H1 (cell line): ENCODE data around the gene PTH2R. TPM values are rescaled to one million over a fixed set of nuclear protein-coding genes. Genes with fewer than 3 reads are reported as not detected.

Experiments used
- CTCF ChIA-PET: fragments of 300-600 bp; sonication (Branson Sonifier 250); formaldehyde crosslinking; loops from one replicate; lab custom pipeline; 2021; ENCODE audit not compliant: partially characterized antibody; lab: Charles Lee
- POLR2A ChIA-PET: fragments of 300-600 bp; sonication (Branson Sonifier 250); formaldehyde crosslinking; loops from one replicate; lab custom pipeline; 2021; ENCODE audit warnings: inconsistent platforms; ENCODE audit not compliant: partially characterized antibody; lab: Charles Lee
- DNase-seq, 2 experiments: peaks; one replicate each; pipeline versions ENCODE4 v3.0.0 to v3.0.0-alpha.2; 2010 to 2022; ENCODE audit warnings: low spot score in 2 of 2, low read depth in 1 of 2, mixed read lengths in 1 of 2
- FAIRE-seq: peaks from 2 replicates; lab custom pipeline; 2011; peaks lifted over from hg19 to GRCh38; lab: Jason Lieb, UNC
- H2AFZ ChIP-seq: 2 replicates; pipeline ENCODE4 v1.8.1; 2012; ENCODE audit warnings: low read length, inconsistent platforms
- H2AK5ac ChIP-seq: 2 replicates; pipeline ENCODE4 v1.6.1; 2013; ENCODE audit warnings: low read depth, low read length
- H2BK120ac ChIP-seq: replicated peaks from 2 replicates; pipeline ENCODE3; 2013; ENCODE audit warnings: low read depth, low read length, inconsistent platforms
- H2BK12ac ChIP-seq: 2 replicates; pipeline ENCODE4 v1.6.1; 2013; ENCODE audit warnings: low read depth, low read length
- H2BK15ac ChIP-seq: 2 replicates; pipeline ENCODE4 v1.6.1; 2013; ENCODE audit warnings: low read length
- H2BK20ac ChIP-seq: 2 replicates; pipeline ENCODE4 v1.6.1; 2013; ENCODE audit warnings: low read length
- H2BK5ac ChIP-seq: 2 replicates; pipeline ENCODE4 v1.6.1; 2013; ENCODE audit warnings: low read depth, low read length
- H3K14ac ChIP-seq: 2 replicates; pipeline ENCODE4 v1.6.1; 2013; ENCODE audit warnings: inconsistent platforms; ENCODE audit not compliant: insufficient read length
- H3K18ac ChIP-seq: 2 replicates; pipeline ENCODE4 v1.6.1; 2013; ENCODE audit warnings: low read length; ENCODE audit errors: extremely low read depth
- H3K23ac ChIP-seq: 2 replicates; pipeline ENCODE4 v1.6.1; 2013; ENCODE audit warnings: inconsistent platforms; ENCODE audit not compliant: insufficient read length
- H3K23me2 ChIP-seq: 2 replicates; pipeline ENCODE4 v1.6.1; 2013; ENCODE audit warnings: low read depth, low read length
- H3K27ac ChIP-seq: 2 replicates; pipeline ENCODE4 v1.6.1; 2011; ENCODE audit warnings: low read depth, low read length, inconsistent platforms
- H3K27me3 ChIP-seq, 4 experiments: replicated peaks in 1 of 4; 1 replicate in 1 of 4; 2 replicates in 3 of 4; pipeline versions ENCODE4 v1.6.1 to v1.8.1; 2011 to 2013; ENCODE audit warnings: low read length in 3 of 4, mild to moderate bottlenecking in 3 of 4, inconsistent platforms in 2 of 4, mixed read lengths in 2 of 4, moderate library complexity in 1 of 4; ENCODE audit not compliant: control insufficient read depth in 3 of 4, insufficient read depth in 3 of 4; ENCODE audit errors: extremely low read depth in 1 of 4
- H3K36me3 ChIP-seq, 4 experiments: 2 replicates each; pipeline versions ENCODE4 v1.6.1 to v1.8.1; 2011 to 2013; ENCODE audit warnings: mild to moderate bottlenecking in 4 of 4, low read length in 3 of 4, moderate library complexity in 2 of 4, control low read depth in 1 of 4, inconsistent platforms in 1 of 4; ENCODE audit not compliant: insufficient read depth in 4 of 4, control insufficient read depth in 2 of 4
- H3K4ac ChIP-seq: replicated peaks from 2 replicates; pipeline ENCODE3; 2013; ENCODE audit warnings: low read length, low read depth, mixed read lengths, inconsistent platforms; ENCODE audit not compliant: insufficient read length
- H3K4me1 ChIP-seq, 4 experiments: replicated peaks in 1 of 4; 1 replicate in 1 of 4; 2 replicates in 3 of 4; pipeline versions ENCODE4 v1.6.1 to v1.8.1; 2011 to 2013; ENCODE audit warnings: low read length in 3 of 4, inconsistent platforms in 2 of 4, mixed read lengths in 1 of 4; ENCODE audit not compliant: insufficient read depth in 4 of 4, control insufficient read depth in 3 of 4
- H3K4me2 ChIP-seq, 2 experiments: 2 replicates each; pipeline versions ENCODE4 v1.6.1 to v1.8.1; 2011 to 2013; ENCODE audit warnings: low read depth in 2 of 2, low read length in 2 of 2, control low read depth in 1 of 2, inconsistent platforms in 1 of 2, mild to moderate bottlenecking in 1 of 2; ENCODE audit not compliant: insufficient read depth in 1 of 2
- H3K4me3 ChIP-seq, 4 experiments: fragments of 200-600, 300-600 bp in 1 of 4; sonication (generic), shearing (Covaris generic), sonication (Bioruptor Twin) in 1 of 4; 2 replicates each; pipeline versions ENCODE4 v1.5.1 to v1.8.1; 2011 to 2016; ENCODE audit warnings: low read length in 4 of 4, low read depth in 3 of 4, control low read depth in 2 of 4, inconsistent platforms in 2 of 4, mild to moderate bottlenecking in 2 of 4, mixed read lengths in 1 of 4, moderate library complexity in 1 of 4; ENCODE audit not compliant: insufficient read depth in 2 of 4; ENCODE audit errors: extremely low read depth in 1 of 4
- H3K56ac ChIP-seq: replicated peaks from 2 replicates; pipeline ENCODE3; 2013; ENCODE audit warnings: low read depth, mild to moderate bottlenecking, mixed read lengths, low read length, inconsistent platforms; ENCODE audit not compliant: insufficient read length
- H3K79me1 ChIP-seq: 2 replicates; pipeline ENCODE4 v1.6.1; 2013; ENCODE audit warnings: low read depth, low read length, control low read depth
- H3K79me2 ChIP-seq, 2 experiments: 2 replicates each; pipeline versions ENCODE4 v1.6.1 to v1.8.1; 2012 to 2013; ENCODE audit warnings: low read length in 2 of 2, mild to moderate bottlenecking in 2 of 2, inconsistent platforms in 1 of 2; ENCODE audit not compliant: insufficient read depth in 2 of 2, control insufficient read depth in 1 of 2
- H3K9ac ChIP-seq, 4 experiments: replicated peaks in 1 of 4; 1 replicate in 1 of 4; 2 replicates in 3 of 4; pipeline versions ENCODE4 v1.6.1 to v1.8.1; 2011 to 2013; ENCODE audit warnings: low read depth in 3 of 4, low read length in 3 of 4, control low read depth in 2 of 4, mild to moderate bottlenecking in 2 of 4, moderate library complexity in 2 of 4, inconsistent platforms in 1 of 4; ENCODE audit errors: extremely low read depth in 1 of 4
- H3K9me3 ChIP-seq, 2 experiments: 2 replicates each; pipeline versions ENCODE4 v1.6.1 to v1.8.1; 2012 to 2013; ENCODE audit warnings: mild to moderate bottlenecking in 2 of 2, moderate library complexity in 2 of 2, control low read depth in 1 of 2, inconsistent platforms in 1 of 2, low read depth in 1 of 2, low read length in 1 of 2, mixed read lengths in 1 of 2; ENCODE audit not compliant: insufficient read depth in 2 of 2
- H4K20me1 ChIP-seq, 2 experiments: replicated peaks in 1 of 2; 2 replicates each; pipeline versions ENCODE3 to v1.8.1; 2011 to 2013; ENCODE audit warnings: inconsistent platforms in 2 of 2, low read length in 2 of 2, mild to moderate bottlenecking in 1 of 2; ENCODE audit not compliant: insufficient read depth in 2 of 2, control insufficient read depth in 1 of 2
- H4K5ac ChIP-seq: 2 replicates; pipeline ENCODE4 v1.6.1; 2013; ENCODE audit warnings: low read length, low read depth, mixed read lengths, inconsistent platforms; ENCODE audit not compliant: insufficient read length
- H4K8ac ChIP-seq: 2 replicates; pipeline ENCODE4 v1.8.0; 2013; ENCODE audit warnings: mild to moderate bottlenecking, moderate library complexity, low read length, inconsistent platforms; ENCODE audit not compliant: insufficient read depth; ENCODE audit errors: extremely low read depth
- H4K91ac ChIP-seq: replicated peaks from 2 replicates; pipeline ENCODE3; 2013; ENCODE audit warnings: low read length, mixed read lengths, inconsistent platforms; ENCODE audit not compliant: insufficient read length
- MAFK ChIP-seq: IDR thresholded peaks from 2 replicates; pipeline ENCODE4 v1.6.1; 2012; ENCODE audit warnings: low read depth, mild to moderate bottlenecking, improper control_type of control experiment, low read length
- SP2 ChIP-seq: IDR thresholded peaks from 2 replicates; pipeline ENCODE4 v1.6.1; 2012; ENCODE audit warnings: mild to moderate bottlenecking, low read length, inconsistent platforms
- WGBS, 2 experiments: shearing (Covaris generic) in 1 of 2; methylation state at CpG; one replicate each; pipeline versions ENCODE4 v1.1.6 to v1.1.7; 2013 to 2015; ENCODE audit warnings: low lambda C conversion rate in 2 of 2, mixed read lengths in 2 of 2, inconsistent platforms in 1 of 2, low coverage in 1 of 2, missing lambda C conversion rate in 1 of 2; ENCODE audit not compliant: insufficient replicate concordance in 2 of 2, insufficient coverage in 1 of 2, insufficient read length in 1 of 2; ENCODE audit errors: extremely low coverage in 1 of 2, missing lambda C conversion rate in 1 of 2; 5-methylcytosine and 5-hydroxymethylcytosine counted together
- polyA plus RNA-seq, 7 experiments: library from polyadenylated mRNA; depleted of rRNA in 3 of 7; stranded (reverse) in 5 of 7; unstranded in 2 of 7; fragments of >200 nt in 5 of 7; fragments of 200-250 nt in 2 of 7; gene quantifications; 1 replicate in 5 of 7; 2 replicates in 1 of 7; 4 replicates in 1 of 7; pipeline versions ENCODE4 v1.2.1 to v1.2.3, GENCODE V29; 2011 to 2013; ENCODE audit warnings: missing spikeins in 2 of 7, mixed read lengths in 2 of 7
- total RNA-seq: library from RNA; stranded (reverse); fragmentation: NEBNext Ultra II Directional; extraction: Animal tissue kit (Norgen Biotek cat#: 25700); gene quantifications from 2 replicates; pipeline ENCODE4 v1.2.1, GENCODE V29; 2021

Gene PTH2R
- total and polyA plus RNA-seq, 2 of the 8 experiments (the other 6 are each of a cell fraction or from before 2014, with no cell fraction given): 0.19 to 0.38 TPM

GRCh38 chr2:208485390-208485789 is 78.8 kb downstream of the PTH2R start:
- H3K79me2 ChIP-seq: no peaks in the 10 kb centered on the region
- H3K4me3 ChIP-seq: no peak overlapping the region
- H3K56ac ChIP-seq: no peak overlapping the region
- no peak overlapping the region for H3K23ac ChIP-seq
- H3K14ac ChIP-seq: no peak overlapping the region
- H2BK20ac ChIP-seq: no peak overlapping the region
- DNase-seq (no peak), FAIRE-seq (no peak)
- no peaks in the 10 kb centered on the region for H3K27me3 ChIP-seq
- WGBS, 2 experiments: 85% methylated on average over 3 of the region's 3 CpGs; no CpG with 5 or more reads in 1 of the 2 experiments
- H2BK5ac ChIP-seq: no peak overlapping the region
- no peaks in the 10 kb centered on the region for H3K36me3 ChIP-seq
- no peaks in the 10 kb centered on the region for H3K79me1 ChIP-seq
- H2AFZ ChIP-seq: no peak overlapping the region
- H4K5ac ChIP-seq: no peak overlapping the region
- no peaks in the 10 kb centered on the region for H3K23me2 ChIP-seq
- peaks cover 0 to 9% of the 10 kb centered on the region in 2 experiments; a peak in 1 of 4 replicates for H3K9me3 ChIP-seq
- H2BK120ac ChIP-seq: no peak overlapping the region
- no peak overlapping the region for H4K91ac ChIP-seq
- H3K9ac ChIP-seq: no peak overlapping the region
- no peaks in the 10 kb centered on the region for H3K4me1 ChIP-seq
- no peak overlapping the region for H2AK5ac ChIP-seq
- H3K27ac ChIP-seq: no peak overlapping the region
- no peak overlapping the region for H2BK15ac ChIP-seq
- H3K18ac ChIP-seq: no peak overlapping the region
- ChIA-PET POLR2A (no interaction called here), CTCF (interaction anchor here (0.6 to 1.2 kb wide), 3 partner anchors 10 to 20 kb away, joined by 3 to 4 read pairs (median 3); no protein-coding TSS in a partner anchor)
- no peak overlapping the region for H2BK12ac ChIP-seq
- no peak overlapping the region for H4K8ac ChIP-seq
- no peaks in the 10 kb centered on the region for H4K20me1 ChIP-seq
- H3K4me2 ChIP-seq: no peak overlapping the region
- H3K4ac ChIP-seq: no peak overlapping the region
- TF ChIP-seq MAFK (no peak), SP2 (no peak)
